Sigmoid colon (tissue), 7 donors: ENCODE data around the gene PLCD3. TPM values are rescaled to one million over a fixed set of nuclear protein-coding genes. Genes with fewer than 3 reads are reported as not detected.

Experiments used
- DNase-seq: peaks from one replicate; pipeline ENCODE4 v3.0.0-alpha.2; 2019
- H3K27ac ChIP-seq, 4 donors: fragments of 200-600 bp; sonication (generic); one replicate each; pipeline ENCODE4 v1.5.1; 2016 to 2019; ENCODE audit warnings: mild to moderate bottlenecking in 1 of 4
- H3K27me3 ChIP-seq, 3 donors: fragments of 200-600 bp; sonication (generic); one replicate each; pipeline ENCODE4 v1.5.1; 2019; ENCODE audit warnings: mild to moderate bottlenecking in 1 of 3
- H3K36me3 ChIP-seq, 4 donors: fragments of 200-600 bp; sonication (generic); one replicate each; pipeline ENCODE4 v1.5.1; 2016 to 2019
- H3K4me1 ChIP-seq, 4 donors: fragments of 200-600 bp; sonication (generic); one replicate each; pipeline ENCODE4 v1.5.1; 2017 to 2019
- H3K4me3 ChIP-seq, 4 donors: fragments of 200-600 bp; sonication (generic); one replicate each; pipeline ENCODE4 v1.5.1; 2017 to 2019; ENCODE audit warnings: mild to moderate bottlenecking in 2 of 4, moderate library complexity in 1 of 4
- H3K9me3 ChIP-seq, 4 donors: fragments of 200-600 bp in 3 of 4; sonication (generic) in 3 of 4; one replicate each; pipeline versions ENCODE4 v1.5.1 to v1.6.1; 2013 to 2019
- CTCF ChIP-seq, 4 experiments: fragments of 450-650 bp in 3 of 4; fragments of 200-600 bp in 1 of 4; IDR thresholded peaks; one replicate each; pipeline ENCODE4 v1.5.1; 2016 to 2019; ENCODE audit warnings: antibody characterized with exemption in 4 of 4, mild to moderate bottlenecking in 3 of 4, moderate library complexity in 2 of 4
- EP300 ChIP-seq, 4 donors: sonication (generic); formaldehyde crosslinking; IDR thresholded peaks; one replicate each; pipeline ENCODE4 v1.6.1; 2017; ENCODE audit warnings: antibody characterized with exemption in 4 of 4
- POLR2A ChIP-seq, 2 donors: fragments of 450-650 bp; IDR thresholded peaks; one replicate each; pipeline ENCODE4 v1.6.1; 2016; ENCODE audit warnings: antibody characterized with exemption in 2 of 2, mild to moderate bottlenecking in 2 of 2, moderate library complexity in 2 of 2
- POLR2AphosphoS5 ChIP-seq, 4 donors: sonication (generic); formaldehyde crosslinking; IDR thresholded peaks; one replicate each; pipeline ENCODE4 v1.6.1; 2017; ENCODE audit warnings: antibody characterized with exemption in 4 of 4
- WGBS, 2 donors: extraction: QIAGEN DNeasy Blood & Tissue Kit; methylation state at CpG; one replicate each; pipeline ENCODE4 v1.1.7; 2013; 5-methylcytosine and 5-hydroxymethylcytosine counted together
- intact Hi-C: fragments of 100-400 bp; cut with DNase I; formaldehyde crosslinking; loops from one replicate; pipeline ENCODE4 v1.15.1; 2023
- polyA plus RNA-seq, 3 donors: library from polyadenylated mRNA; stranded (reverse); fragments of 200-250 nt; gene quantifications; one replicate each; pipeline ENCODE4 v1.2.3, GENCODE V29; 2013
- total RNA-seq, 4 donors: library from RNA; depleted of rRNA; stranded (reverse); fragments of >200 nt; gene quantifications; one replicate each; pipeline ENCODE4 v1.1.0, GENCODE V29; 2016
- donor health status: healthy with polysubstance abuse.
- donor health status: Bipolar disorder and iron deficiency.
- donor health status: healthy.

The PLCD3 gene
- total and polyA plus RNA-seq, 7 donors, result 27.4 to 274 (median 45.7) TPM

GRCh38 chr17:45118691-45119090 lies 13.6 kb downstream of the PLCD3 start:
- no peaks in the 10 kb centered on the region for H3K9me3 ChIP-seq
- 89 to 94% methylated on average over 23 of the region's 23 CpGs for WGBS, 2 donors
- no peak overlapping the region for H3K4me3 ChIP-seq
- peaks cover 13 to 63% (median 25%) of the 10 kb centered on the region in 4 donors for H3K36me3 ChIP-seq
- intact Hi-C loops, result no loop called here
- TF ChIP-seq EP300 (IDR thresholded peaks at IDR 0.05) (no peak), POLR2A (IDR thresholded peaks at IDR 0.05) (no peak), CTCF (IDR thresholded peaks at IDR 0.05) (no peak), POLR2AphosphoS5 (IDR thresholded peaks at IDR 0.05) (no peak)
- H3K27ac ChIP-seq, result no peak overlapping the region
- H3K4me1 ChIP-seq, result peaks cover 0 to 13% (median 11%) of the 10 kb centered on the region in 4 donors
- DNase-seq, result no peak
- no peaks in the 10 kb centered on the region for H3K27me3 ChIP-seq

- WGBS, 2 donors, result 93 to 95% methylated on average over 20 of the region's 20 CpGs
- no peaks in the 10 kb centered on the region for H3K9me3 ChIP-seq
- DNase-seq, result no peak
- H3K27ac ChIP-seq, result no peak overlapping the region
- H3K36me3 ChIP-seq, result peaks cover 13 to 69% (median 32%) of the 10 kb centered on the region in 4 donors
- H3K27me3 ChIP-seq, result no peaks in the 10 kb centered on the region
- TF ChIP-seq POLR2A (IDR thresholded peaks at IDR 0.05), result no peak
- TF ChIP-seq CTCF (IDR thresholded peaks at IDR 0.05), result no peak
- no peak for TF ChIP-seq EP300 (IDR thresholded peaks at IDR 0.05)
- TF ChIP-seq POLR2AphosphoS5 (IDR thresholded peaks at IDR 0.05), result no peak
- H3K4me3 ChIP-seq, result no peak overlapping the region
- peaks cover 0 to 7% (median 6%) of the 10 kb centered on the region in 4 donors for H3K4me1 ChIP-seq
- intact Hi-C loops, result no loop called here
These were observed 14.3 kb downstream of the PLCD3 start for GRCh38 chr17:45117848-45118646.

- intact Hi-C loops, result no loop called here
- no peak overlapping the region for H3K27ac ChIP-seq
- no peaks in the 10 kb centered on the region for H3K27me3 ChIP-seq
- peaks cover 13 to 76% (median 38%) of the 10 kb centered on the region in 4 donors for H3K36me3 ChIP-seq
- H3K4me3 ChIP-seq, result no peak overlapping the region
- TF ChIP-seq CTCF (IDR thresholded peaks at IDR 0.05), result no peak
- TF ChIP-seq EP300 (IDR thresholded peaks at IDR 0.05), result no peak
- no peak for TF ChIP-seq POLR2AphosphoS5 (IDR thresholded peaks at IDR 0.05)
- TF ChIP-seq POLR2A (IDR thresholded peaks at IDR 0.05), result no peak
- 90 to 91% methylated on average over 4 of the region's 4 CpGs for WGBS, 2 donors
- H3K4me1 ChIP-seq, result peaks cover 0 to 10% (median 4%) of the 10 kb centered on the region in 4 donors
- no peaks in the 10 kb centered on the region for H3K9me3 ChIP-seq
- no peak for DNase-seq
These were observed 15.0 kb downstream of the PLCD3 start for GRCh38 chr17:45117334-45117733.

- Histone ChIP-seq H3K27me3 (no peaks in the 10 kb centered on the region), H3K27ac (no peak overlapping the region), H3K36me3 (peaks cover 13 to 81% (median 42%) of the 10 kb centered on the region in 4 donors), H3K4me1 (peaks cover 0 to 13% (median 9%) of the 10 kb centered on the region in 4 donors), H3K9me3 (no peaks in the 10 kb centered on the region), H3K4me3 (no peak overlapping the region)
- DNase-seq, result no peak
- 93 to 94% methylated on average over 10 of the region's 10 CpGs for WGBS, 2 donors
- intact Hi-C loops, result no loop called here
- TF ChIP-seq EP300 (IDR thresholded peaks at IDR 0.05) (no peak), POLR2A (IDR thresholded peaks at IDR 0.05) (no peak), POLR2AphosphoS5 (IDR thresholded peaks at IDR 0.05) (no peak), CTCF (IDR thresholded peaks at IDR 0.05) (no peak)
These were observed 15.8 kb downstream of the PLCD3 start for GRCh38 chr17:45116434-45117016.
